Myocyte (in vitro differentiated cells): ENCODE data around the gene CLTA. TPM values are rescaled to one million over a fixed set of nuclear protein-coding genes. Genes with fewer than 3 reads are reported as not detected.

Experiments
- DNase-seq: peaks from one replicate; pipeline ENCODE4 v3.0.0-alpha.2; 2012; ENCODE audit warnings: low read depth
- total RNA-seq: library from RNA; depleted of rRNA; stranded (reverse); fragments of >200 nt; gene quantifications from 2 replicates; pipeline ENCODE4 v1.2.3, GENCODE V29; 2014

CLTA gene
- total RNA-seq, 1 donor from 2014 or later = 193 TPM

DNA sequence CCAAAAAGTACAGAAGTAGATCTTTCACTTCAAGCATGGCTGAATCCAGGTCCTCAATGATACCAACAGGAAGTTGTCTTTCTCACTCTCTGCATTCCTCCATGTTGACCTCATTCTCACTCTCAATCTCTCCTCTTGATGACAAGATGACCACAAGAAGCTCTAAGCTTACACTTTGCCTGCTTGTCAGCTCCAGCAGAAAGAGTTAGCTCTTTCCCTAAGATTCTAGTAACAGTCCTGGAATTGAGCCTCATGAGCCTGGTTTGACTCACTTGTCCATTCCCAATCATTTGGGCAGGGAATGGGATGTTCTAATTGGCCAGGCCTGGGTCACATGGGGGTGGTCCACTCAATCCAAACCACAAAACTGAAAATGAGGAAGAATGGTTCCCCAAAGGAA, 3.3 kb upstream of the CLTA start:
- DNase-seq = peak; percentile 64

DNA sequence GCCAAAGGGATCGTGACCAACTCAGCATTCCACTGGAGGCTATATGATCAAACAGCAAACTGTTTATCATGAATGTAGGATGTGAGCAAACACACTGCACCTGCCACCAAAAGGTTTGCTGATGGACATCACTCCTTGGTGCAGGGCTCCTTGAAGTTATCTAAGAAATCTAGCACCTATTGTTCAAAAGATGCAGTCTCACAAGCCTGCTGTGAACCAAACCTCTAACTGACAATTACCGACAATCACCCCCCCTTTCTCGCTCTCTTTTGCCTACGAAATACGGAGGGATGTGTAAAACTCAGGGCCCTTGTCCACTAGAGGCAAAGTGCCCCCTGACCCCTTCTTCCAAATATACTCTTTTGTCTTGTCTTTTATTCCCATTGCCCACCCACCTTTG, 2.5 kb upstream of the CLTA start:
- DNase-seq = no peak

DNA sequence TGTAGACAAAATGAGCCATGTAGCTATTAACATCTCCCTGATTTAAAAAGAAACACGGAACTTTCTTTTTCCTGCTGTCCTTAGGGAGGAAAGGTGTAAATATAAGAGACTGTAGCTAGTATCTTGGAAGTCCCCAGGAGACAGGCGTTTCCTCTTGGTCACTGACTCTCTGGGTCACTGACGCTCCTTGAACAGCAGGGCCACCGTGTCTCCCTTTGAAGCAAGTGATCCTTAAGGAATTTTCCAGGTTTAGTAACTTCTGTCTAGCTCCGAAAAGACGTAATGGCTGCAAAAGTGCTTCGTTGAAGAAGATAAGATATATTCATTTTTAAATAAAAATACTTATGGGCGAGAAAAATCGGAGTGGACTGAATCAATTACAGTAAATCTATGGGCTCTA, 745 bp upstream of the CLTA start:
- no peak for DNase-seq

GRCh38 chr9:36191290-36191645, 547 bp downstream of the CLTA start:
- no peak for DNase-seq

- no peak for DNase-seq
These were observed 965 bp downstream of the CLTA start for GRCh38 chr9:36191686-36192085.

- DNase-seq = peak; percentile 49
These were observed 1.5 kb downstream of the CLTA start for GRCh38 chr9:36192196-36192595.

DNA sequence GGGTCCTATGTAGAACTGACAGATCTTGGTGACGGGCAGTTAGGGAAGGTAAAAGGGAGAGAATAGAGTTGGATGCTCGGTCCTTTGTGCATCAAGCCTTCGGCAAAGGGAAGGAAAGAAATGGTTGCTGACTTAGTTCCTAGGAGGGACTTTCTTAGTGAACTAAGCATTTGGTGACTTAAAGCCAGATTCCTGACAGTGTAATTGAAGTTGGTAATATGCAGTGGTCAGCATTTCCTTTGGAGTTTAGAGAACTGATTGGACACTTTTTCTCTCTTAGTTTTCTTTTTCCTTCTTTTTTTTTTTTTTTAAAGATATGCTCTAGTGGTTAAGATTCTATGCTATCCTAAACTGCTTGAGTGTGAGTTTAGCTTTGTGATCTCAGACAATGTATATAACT, 2.3 kb downstream of the CLTA start:
- DNase-seq = no peak

GRCh38 chr9:36194326-36195000, 3.7 kb downstream of the CLTA start:
- DNase-seq = no peak

- DNase-seq = no peak
These were observed 14.3 kb downstream of the CLTA start for GRCh38 chr9:36204906-36205547.

GRCh38 chr9:36207016-36207415, 16.3 kb downstream of the CLTA start:
- peak; percentile 67 for DNase-seq

- no peak for DNase-seq
These were observed 16.9 kb downstream of the CLTA start for GRCh38 chr9:36207546-36208012.

GRCh38 chr9:36208521-36209253, 18.0 kb downstream of the CLTA start:
- no peak for DNase-seq

- DNase-seq = no peak
These were observed 20.0 kb downstream of the CLTA start for GRCh38 chr9:36210722-36211121.

DNA sequence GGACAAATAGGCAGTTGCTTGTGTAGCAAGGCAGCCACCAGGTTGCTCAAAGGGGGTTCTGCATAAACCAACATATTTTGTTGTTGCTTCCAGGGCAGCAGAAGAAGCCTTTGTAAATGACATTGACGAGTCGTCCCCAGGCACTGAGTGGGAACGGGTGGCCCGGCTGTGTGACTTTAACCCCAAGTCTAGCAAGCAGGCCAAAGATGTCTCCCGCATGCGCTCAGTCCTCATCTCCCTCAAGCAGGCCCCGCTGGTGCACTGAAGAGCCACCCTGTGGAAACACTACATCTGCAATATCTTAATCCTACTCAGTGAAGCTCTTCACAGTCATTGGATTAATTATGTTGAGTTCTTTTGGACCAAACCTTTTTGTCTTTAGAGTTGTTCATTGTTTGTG, 20.8 kb downstream of the CLTA start:
- DNase-seq = no peak

DNA sequence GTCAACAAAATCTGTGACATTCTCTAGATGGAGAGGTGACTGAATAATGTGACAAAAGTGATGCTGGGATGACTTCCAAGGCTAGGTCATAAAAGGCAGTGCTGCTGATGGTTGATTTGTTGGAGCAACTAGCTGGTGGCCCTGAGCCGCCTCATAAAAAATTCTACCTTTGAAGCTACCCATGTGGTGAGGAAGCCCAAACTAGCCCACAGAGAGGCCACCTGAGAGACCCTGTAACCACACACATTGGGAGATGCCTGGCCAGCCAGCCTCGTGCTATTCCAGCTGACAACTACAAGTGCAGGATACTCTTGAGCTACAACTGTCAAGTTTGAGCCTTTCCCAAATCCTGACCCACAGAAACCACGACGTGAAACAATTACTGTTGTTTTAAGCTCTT, 22.7 kb downstream of the CLTA start:
- DNase-seq = peak; percentile 50

DNA sequence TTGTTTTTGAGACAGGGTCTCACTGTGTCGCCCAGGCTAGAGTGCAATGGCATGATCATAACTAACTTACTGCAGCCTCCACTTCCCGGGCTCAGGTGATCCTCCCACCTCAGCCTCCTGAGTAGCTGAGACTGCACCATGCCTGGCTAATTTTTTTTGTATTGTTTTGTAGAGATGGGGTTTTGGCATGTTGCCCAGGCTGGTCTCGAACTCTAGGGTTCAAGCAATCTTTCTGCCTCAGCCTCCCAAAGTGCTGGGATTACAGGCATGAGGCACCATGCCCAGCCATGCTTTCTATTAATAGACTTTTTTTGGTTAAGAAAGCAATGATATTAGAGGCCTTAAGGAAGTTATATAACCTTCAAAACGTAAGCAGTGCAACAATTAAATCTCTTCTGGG, 23.3 kb downstream of the CLTA start:
- DNase-seq = no peak

DNA sequence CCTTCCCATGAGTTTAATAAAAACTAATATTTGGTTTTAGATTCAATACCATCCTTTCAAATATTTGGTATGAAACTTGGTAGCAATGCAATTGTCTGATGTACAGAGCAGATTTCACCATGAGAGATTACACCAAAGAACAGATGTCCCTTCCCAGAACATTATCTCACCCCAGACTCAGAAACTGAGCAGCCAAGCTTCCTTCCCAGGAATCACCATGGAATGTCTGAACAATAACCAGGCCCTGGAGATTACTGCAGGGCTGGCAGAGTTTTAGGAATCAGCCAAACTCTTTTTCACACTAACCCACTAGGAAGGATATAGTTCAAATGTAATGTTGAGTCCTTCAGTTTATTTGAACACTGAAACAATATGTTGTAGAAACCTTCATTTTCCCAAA, 23.9 kb downstream of the CLTA start:
- DNase-seq = peak; percentile 67

GRCh38 chr9:36217256-36217968, 26.7 kb downstream of the CLTA start:
- DNase-seq = no peak

DNA sequence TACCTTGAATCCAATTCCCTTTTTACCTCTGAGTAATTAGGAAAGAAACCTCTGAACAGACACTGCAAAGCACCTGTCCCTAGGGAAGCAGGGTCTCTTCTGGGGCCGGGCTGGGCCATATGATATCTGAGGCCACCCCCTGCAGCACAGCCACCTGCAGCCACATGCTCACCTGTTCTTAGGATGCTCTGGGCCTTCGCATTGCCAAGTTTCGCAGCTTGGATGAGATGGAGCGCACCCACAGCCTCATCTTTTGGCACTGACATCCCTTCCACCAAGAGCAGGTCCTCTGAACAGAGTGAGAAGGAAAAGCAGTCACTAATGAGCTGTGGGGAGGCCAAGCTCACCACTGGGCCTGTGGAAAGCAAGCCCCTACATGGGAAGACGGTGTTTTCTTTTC, 27.3 kb downstream of the CLTA start:
- DNase-seq = no peak

DNA sequence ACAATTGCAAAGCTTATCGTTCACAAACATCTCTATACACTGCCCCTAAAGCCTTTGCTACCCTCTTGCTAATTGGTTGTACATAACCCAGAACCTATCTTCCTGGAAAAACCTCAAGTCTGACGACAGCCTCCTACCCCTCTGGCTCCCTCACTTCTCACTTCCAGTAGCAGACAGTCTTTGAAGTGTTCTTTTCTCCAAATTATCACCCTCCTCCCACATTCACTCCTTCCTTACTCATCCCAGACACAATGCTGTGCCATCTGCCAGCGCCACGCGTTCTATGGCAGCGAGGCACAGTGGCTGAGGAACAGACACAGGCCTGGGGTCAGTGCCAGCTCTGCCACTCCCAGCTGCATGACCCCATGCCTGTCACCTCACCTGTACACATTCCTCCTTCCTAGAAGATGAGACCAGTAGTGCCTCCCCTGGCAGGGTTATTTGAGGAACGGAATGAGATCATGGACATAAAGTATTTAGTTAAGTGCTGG, 27.7 kb downstream of the CLTA start:
- no peak for DNase-seq

DNA sequence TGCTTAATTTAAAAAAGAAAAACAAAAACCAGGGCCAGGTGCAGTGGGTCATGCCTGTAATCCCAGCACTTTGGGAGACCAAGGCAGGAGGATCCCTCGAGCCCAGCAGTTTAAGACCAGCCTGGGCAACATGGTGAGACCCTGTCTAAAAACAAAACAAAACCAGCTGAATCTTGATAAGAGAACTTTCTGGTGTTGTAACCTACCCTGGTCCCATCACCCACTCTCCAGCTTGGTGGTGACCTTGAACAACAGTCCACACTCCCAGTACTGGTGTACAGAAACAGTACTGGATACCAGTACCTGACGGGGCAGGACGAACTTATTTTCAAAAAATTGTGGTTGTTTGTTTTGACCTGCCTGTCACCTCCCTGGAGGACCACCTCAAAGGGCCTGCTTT, 30.9 kb downstream of the CLTA start:
- DNase-seq = no peak

- DNase-seq = no peak
These were observed 31.7 kb downstream of the CLTA start for GRCh38 chr9:36222449-36222848.
